HG02571 (cell line): Measurements from ENCODE around the gene PEX26.
"Not testable (repeated sequence)": the region's sequence is repeated elsewhere in the genome, so short reads cannot be mapped to it uniquely, and the experiment has no call there.

ENCODE experiments used
- ATAC-seq: cut with Tn5 transposase; IDR thresholded peaks from one replicate; pipeline ENCODE4 v1.9.1; 2021; ENCODE audit warnings: mild to moderate bottlenecking, moderate library complexity; ENCODE audit not compliant: unreplicated experiment

PEX26 gene

DNA sequence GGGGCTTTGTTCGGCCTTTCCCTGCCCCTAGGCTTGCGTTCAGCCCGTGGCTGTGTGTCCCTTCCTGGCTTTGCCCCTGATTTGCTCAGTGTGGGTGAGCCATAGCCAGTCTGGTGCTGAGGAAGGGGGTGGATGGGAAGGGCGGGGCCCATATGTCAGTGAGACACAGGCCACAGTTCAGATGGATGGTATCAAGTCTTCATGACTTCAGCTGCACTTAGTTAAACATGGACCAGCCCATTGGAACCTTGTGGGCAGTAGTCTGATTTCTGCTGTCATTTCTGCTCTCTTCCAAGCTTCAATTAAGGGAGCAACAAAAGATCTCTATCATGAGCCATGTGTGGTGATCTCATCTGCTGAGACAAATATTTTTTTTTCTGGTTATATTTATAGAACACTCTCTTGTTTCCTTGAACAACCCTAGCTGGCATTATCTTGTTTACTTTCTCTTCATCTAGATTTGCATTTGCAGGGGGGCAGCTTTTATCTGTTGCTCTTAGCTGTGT, 21.6 kb upstream of the PEX26 start:
- ATAC-seq = no peak

DNA sequence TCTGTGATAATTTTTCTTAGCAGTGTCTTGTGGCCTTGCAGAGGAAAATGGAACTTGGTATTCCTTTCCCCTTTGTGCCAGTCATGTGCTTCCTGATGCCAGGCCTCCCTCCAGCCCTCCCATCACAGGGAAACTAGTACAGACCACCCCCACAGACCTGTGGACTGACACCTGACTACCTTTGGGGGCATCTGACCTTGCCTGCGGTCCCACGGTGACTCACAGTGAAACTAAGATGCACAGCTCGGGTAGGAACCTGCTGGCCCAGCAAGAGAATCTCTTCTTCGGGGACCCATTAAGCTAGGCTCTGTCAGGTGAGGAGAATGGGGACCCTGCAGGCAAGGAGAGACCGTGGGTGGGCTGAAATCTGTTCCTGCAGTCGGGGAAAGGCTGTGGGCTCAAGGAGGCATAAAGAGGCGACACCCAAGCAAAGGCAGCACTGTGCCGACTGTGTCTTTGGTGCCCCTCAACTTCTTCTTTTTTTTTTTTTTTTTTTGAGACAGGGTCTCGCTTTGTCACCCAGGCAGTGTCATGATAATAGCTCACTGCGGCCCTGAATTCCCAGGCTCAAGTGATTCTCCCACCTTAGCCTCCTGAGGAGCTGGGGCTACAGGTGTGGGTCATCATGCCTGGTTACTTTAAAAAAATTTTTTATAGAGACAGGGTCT, 20.8 kb upstream of the PEX26 start:
- peak; percentile 57 for ATAC-seq

DNA sequence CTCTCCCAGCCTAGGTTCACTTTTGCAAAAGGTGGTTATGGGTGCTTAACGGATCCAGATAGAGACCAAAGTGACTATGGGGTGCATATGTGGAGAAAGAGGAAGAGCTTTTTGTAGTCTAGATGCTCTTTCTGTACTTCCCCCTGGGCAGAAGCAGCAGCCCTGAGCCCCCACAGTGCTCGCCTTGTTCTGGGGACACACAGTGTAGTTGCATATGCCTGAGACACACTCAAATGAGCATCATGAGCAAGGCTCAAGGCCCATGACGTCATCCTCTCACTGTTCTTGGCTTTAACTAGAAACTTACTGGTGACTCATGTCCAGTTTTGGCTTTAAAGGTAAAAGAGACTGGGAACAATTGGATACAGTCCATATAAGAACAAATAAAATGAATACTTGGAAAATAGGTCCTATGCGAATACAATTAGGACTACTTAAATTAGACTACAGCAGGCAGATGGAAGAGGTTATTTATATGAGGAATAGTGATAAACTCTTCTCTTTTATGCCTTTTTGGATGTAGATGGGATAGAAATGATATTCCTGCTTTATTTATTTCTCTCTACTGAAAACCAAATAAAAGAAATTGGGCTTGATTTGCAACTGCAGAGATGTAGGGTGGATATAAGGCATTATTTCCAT, 20.1 kb upstream of the PEX26 start:
- ATAC-seq = peak; percentile 49

DNA sequence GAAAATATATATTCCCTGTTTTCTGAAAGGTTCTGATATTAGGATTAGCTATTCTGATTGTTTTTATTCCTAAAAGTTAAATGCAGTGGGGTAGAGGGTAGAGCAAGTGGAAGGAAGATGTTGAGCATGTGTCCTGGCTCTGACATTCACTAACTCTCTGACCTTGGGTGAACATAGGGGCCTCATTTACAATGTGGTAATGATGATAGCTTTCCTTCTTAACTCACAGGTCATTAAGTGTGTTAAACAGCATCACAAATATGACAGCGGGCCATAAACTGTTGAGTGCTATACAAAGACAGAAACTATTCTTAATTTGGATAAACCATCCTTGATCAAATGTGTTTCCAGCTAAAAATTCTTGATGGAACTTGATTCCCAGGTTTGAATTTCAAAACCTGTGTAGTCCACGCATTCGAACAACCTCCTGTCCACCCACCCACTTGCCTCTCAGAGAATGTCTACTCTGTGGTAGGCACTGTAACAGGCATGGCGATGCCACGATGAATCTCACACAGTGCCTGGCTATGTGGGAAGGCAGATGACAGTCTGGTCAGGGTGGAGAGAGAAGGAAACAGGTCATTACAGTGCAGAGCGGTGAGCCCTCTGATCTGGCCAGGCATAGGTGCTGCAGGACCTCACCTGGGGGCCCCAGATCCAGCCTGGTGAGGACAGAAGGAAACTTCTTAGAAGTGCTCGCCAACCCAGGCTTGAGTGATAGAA, 19.3 kb upstream of the PEX26 start:
- no peak for ATAC-seq

DNA sequence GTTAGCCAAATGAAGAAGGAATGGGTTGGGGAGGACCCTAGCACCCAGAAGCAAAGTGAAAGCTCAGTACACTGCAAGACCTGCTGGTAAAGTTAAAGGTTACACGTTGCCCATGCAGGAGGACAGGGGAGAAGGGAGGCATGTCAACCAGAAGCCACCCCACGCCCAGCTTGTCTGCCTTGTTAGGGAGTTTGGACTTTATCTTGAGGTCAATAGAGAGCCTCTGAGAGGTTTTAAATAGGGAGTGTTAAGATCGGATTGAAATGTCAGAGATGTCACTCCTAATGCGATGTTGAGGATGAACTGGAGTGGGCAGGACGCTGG, 18.7 kb upstream of the PEX26 start:
- no peak for ATAC-seq

DNA sequence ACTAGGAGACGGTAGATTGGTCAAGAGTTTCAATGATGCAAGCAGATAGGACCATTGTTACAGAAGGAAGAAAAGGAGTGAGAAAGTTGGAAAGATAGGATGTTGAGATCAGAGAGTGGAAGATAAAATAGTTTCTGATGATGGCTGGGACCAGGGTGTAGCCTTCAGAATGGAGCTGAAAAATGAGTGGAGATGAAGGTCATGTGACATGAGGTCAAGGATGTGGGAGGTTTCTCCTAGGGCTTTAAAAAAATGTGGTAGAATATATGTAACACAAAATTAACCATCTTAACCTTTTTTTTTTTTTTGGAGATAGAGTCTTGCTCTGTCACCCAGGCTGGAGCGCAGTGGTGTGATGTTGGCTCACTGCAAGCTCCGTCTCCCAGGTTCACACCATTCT, 18.3 kb upstream of the PEX26 start:
- no peak for ATAC-seq

DNA sequence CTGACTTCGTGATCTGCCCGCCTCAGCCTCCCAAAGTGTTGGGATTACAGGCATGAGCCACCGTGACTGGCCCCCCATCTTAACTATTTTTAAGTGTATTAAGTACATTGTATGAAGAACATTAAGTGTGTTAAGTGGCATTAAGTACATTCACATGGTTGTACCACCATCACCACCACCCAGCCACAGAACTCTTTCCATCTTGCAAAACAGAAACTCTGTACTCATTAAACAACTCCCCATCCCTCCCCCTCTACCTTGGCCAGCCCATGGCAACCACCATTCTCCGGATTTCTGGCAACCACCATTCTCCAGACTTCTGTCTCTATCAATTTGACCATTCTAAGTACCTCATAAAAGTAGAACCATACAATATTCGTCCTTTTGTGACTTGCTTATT, 17.8 kb upstream of the PEX26 start:
- ATAC-seq = no peak

DNA sequence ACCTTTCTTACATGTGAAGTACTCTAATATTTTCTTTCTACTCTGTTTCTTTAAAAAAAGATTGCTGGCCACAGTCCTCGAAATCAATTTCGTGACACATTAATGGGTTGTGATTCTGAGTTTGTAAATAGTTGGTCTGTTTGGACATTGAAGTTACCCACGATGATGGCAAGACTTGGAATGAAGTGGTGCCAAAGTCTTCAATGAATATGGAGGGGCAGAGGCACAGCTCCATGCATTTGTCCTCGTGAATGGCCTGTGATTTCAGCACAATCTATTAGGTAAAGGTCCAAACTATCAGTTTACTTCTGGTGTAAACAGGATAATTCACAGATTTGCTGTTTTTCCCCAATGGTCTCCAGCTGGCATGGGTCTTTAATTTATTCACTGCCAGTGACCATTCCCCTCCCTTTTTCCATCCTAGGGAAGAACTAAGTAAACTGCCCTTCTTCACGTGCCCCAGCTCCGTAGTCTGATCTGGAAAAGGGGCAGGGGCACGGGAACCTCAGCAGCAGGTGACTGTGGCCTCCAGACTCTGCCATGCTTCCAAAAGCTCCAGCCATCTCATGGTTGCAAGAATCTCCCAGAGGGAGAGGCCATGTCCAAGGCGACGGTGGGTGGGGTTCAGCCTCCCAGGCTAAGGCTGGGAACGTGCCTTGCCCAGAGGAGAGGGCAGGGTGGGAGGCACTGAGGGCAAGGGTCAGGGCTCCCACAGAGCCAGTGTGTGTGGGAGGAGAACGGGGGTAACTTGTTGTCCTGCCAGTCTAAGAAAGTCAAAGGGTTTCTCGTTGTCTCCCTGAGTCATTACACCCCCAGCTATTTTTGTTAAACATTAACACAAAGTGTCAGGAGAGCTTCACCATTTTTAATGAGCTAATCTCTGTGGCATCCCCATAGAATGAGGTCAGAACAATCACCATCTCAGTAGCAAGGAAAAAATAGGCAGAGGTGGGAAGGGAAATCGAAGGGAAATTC, 16.9 kb upstream of the PEX26 start:
- no peak for ATAC-seq

DNA sequence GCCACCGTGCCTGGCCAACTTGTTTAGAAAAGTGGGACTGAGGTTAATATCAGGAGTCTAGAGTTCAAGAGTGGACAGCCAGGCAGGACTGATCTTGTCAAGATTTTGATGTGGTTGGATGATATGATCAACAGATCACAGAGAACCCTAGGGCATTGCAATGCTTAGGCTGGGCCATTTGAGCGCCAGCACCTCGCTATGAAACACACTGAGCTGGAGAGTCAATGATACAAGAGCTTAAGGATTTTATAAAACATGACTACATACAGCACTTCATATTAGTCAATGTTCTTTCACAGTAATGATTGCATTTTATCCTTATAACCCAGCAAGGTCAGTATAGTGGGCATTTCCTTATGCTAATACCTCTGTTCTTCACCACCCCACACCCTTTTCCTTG, 15.4 kb upstream of the PEX26 start:
- ATAC-seq = no peak

DNA sequence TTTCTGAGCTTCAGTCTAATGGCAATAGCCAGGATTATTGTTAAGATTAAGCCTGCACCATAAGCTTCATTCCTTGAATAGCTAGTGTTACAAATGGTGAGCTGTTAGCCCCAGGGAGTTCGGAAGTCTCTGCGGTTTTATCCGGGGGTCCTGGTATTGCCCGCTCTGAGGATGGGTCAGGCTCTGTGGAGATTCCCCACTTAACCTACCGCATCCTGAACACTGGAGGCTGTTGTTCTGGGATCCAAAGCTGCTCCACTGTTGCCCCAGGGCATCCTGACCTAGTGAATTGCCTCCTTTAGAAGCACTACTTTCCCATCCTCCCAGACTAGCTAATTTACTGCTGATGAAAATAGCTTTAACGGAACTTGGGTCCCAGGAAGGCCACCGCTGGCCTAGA, 14.5 kb upstream of the PEX26 start:
- no peak for ATAC-seq

DNA sequence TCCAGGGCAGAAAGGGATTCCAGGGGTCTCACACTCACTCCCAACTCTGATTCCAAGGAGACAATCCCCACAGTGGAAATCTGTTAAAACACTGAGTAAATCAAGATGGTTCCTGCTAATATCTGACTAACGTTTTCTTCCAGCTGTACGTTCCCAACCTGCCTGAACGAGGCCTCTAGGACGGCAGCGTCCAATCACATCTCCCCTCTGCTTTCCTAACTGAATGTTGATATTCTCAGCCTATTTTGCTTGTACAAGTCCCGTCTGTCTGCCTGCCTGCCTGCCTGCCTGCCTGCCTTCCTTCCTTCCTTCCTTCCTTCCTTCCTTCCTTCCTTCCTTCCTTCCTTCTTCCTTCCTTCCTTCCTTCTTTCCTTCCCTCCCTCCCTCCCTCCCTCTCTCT, 14.1 kb upstream of the PEX26 start:
- not testable (repeated sequence) for ATAC-seq

DNA sequence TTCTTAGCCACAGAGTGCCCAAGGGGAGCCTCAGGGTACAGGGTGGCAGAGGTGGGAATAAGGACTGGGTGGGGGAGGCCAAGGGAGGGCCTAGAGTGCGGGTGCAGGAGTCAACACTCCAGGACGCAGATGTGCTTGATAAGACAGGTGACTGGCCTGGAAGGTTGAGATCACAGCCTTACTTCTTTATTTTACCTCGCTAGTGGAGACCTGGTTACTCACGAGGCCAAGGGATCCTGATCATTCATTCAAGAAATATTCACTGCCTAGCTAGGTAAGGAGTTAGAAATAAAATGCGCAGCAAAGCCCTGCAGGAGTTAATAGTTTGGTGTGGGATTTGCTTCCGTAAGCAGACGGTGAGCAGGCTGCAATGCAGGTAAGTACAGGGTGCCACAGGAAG, 13.2 kb upstream of the PEX26 start:
- ATAC-seq = no peak

DNA sequence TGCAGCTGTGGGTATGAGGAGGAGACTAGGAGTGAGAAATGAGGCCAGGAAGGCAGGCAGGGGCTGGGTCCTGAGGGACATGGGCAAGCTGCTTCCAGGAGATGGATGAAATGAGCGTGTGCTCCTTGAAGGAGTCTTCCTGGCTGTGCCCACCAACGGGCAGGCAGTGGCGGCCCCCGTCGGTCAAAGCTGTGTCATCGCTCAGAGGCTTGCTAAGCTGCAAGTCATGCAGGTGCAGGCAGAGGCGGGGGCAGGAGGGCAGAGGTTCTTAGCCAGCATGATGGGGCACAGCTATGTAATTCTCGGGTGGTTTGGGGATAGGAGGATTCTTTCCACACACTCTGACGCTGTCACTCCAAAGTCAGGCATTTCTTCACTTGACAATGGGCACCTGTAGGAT, 12.5 kb upstream of the PEX26 start:
- no peak for ATAC-seq

DNA sequence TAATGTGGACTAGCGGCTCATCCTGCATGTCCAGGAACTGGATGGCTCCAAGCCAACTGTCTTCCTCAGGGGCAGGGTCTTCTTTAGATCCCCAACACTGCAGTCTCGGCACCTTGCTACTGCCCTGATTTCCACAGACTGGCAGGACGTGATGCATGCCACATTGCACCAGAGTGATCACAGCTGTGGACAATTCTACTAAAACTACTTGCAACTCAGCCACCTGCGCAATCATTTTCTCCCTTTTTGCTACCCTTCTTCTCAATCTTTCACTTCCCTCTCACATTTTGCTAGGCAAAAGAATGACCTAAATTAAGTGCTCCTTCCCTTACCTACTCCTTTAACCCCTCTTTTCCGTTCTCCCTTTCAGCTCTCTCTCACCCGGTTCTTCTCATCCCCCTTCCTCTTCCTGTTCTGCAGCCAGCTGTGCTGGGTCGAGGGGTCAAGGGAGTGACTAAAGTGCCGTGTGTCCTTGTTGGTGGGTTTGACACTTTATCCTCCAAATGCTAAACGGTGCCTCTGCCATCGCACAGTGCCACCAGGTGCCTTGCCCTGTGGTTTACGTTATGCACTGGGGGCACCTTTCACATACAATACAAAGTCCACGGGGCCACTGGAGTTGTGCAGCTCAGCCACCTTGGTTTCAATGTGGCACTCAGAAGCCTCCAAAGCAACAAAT, 11.5 kb upstream of the PEX26 start:
- ATAC-seq = no peak

DNA sequence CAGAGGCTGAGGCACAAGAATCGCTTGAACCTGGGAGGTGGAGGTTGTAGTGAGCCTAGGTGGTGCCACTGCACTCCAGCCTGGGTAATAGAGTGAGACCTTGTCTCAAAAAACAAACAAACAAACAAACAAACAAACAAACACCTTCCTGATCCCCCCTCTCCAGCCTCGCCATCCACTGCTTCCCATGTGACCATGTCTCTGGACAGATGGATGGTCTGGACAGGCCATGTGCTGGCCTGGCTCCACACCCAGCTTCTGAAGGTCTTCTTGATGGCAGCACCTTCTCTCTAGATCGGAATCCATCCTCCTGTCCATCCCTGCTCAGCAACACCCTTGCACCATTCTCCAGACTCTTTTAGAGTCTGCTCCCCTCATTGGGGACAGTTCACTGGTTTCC, 10.7 kb upstream of the PEX26 start:
- no peak for ATAC-seq

DNA sequence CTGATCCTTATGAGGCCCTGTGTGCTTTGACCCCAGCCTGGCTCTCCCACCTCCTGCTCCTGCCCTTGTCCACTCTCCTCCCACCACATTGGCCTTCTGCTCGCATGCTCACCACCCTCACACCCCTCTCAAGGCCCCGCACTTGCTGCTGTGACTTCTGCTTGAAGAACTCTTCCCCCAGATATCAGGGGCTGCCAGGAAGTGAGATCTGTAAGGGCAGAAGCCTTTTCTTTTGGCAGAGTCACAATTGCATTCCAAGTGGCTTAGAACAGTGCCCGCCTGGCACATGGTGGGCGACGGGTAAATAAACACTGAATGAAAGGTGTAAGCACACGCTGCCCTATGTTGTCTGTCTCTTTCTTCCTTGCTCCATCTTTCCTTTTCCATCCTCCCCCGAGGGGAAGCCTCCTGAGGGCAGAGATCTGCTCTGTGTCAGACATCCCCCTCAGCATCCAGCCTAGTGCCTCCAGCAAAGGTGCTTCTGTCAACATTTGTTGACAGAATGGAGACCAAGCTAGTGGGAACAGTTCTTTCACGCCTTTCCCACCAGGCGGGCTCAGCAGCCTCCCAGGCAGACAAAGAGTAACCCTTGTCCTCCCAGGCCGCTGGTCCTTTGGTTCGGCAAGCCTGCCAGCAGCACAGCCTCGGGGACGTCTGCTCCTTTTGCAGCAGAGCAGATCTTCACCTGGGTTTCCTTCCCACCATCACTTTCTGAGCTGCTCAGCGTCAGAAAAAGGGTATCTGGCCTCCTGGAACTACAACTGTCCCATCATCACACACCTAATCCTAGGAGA, 10.0 kb upstream of the PEX26 start:
- ATAC-seq = no peak

DNA sequence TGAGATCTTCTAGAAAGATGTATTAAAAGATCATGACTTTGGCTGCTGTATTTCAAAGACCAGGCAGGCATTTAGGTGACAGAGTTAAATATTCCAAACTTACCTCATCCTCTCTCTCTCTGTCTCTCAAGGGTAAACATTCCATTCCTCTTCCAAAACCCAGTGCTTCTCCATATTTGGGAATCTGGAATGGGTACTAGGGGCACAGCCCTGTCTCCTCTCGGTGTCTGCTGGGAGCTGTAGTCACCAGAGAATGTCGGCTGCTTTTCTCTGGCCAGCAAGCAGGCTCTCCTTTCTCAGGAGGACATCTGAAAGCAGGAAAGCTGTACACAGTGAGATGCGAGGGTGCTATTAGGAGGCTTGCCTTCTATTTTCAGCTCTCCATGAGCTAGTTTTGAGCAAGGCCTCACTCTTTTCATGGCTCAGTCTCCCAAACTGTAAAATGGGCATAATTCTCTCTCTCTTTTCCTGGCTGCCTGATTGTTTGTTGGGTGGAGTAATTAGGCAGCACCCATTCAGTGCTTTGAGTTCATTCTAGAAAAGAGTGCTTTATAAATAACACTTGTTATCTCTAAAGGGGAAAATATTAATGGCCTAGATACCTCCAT, 9.3 kb upstream of the PEX26 start:
- no peak for ATAC-seq

DNA sequence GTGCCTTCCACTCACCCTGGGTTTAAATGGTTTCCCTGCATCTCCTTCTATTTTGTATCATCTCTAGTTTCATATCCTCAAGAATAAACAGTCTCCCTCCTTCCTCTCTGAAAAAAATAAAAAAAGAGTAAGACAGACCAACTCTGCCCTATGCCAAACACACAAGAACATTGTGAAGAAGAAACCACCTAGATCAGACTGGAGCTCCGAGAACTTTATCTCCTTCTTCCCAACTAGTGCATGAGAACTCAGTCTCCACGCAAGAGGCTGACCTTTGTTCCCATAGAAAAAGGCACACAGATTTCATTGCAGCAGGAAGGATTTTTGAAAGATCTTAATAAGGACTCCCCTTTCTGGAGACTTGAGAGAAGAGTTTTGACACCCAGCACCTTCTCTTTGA, 8.7 kb upstream of the PEX26 start:
- ATAC-seq = no peak

DNA sequence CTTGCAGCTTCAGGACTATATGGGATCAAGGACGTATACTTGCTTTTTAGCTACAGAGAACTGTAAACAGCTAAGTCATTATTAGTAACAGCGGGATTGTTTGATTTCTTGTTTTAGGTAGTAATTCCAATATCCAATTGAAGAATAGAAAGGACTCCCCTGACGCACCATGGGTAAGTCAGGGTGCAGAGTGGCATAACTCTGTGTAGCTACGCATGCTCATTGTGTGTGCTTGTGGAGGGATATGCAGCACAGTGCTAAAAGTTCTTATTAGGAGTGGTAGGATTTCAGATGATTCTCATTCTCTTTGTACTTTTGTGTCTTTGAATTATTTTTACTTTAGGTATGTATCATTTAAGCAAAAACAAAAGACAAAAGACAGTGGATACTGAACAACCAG, 7.7 kb upstream of the PEX26 start:
- no peak for ATAC-seq
